ENCODE results near the gene SLC25A51.

Gene SLC25A51

GRCh38 chr9:37905131-37905505 is 1.2 kb upstream of the SLC25A51 start:
- Histone ChIP-seq H3K4me2 (ENCODE audit: low read depth, low read length, poor library complexity, severe bottlenecking) (no peak overlapping the region), H3K79me2 (ENCODE audit: insufficient read depth, low read length) (peaks cover 21% of the 10 kb centered on the region), H3K27ac (ENCODE audit: low read depth, low read length) (no peak overlapping the region), H3K4me3 (ENCODE audit: insufficient read depth, low read length, poor library complexity, severe bottlenecking) (no peak overlapping the region), H2AFZ (ENCODE audit: low read depth, low read length, severe bottlenecking) (no peak overlapping the region), H3K36me3 (ENCODE audit: low read length) (no peaks in the 10 kb centered on the region), H3K9me3 (ENCODE audit: insufficient read depth, low read length) (no peaks in the 10 kb centered on the region), H3K9me2 (replicated peaks; ENCODE audit: insufficient read depth, low read length) (no peaks in the 10 kb centered on the region), H4K20me1 (ENCODE audit: low read depth, low read length) (no peaks in the 10 kb centered on the region), H3F3A (ENCODE audit: insufficient read depth) (no peaks in the 10 kb centered on the region), H3K27me3 (ENCODE audit: low read length) (no peaks in the 10 kb centered on the region), H3K9ac (ENCODE audit: low read length) (no peak overlapping the region)
- TF ChIP-seq EZH2phosphoT487 (conservative IDR thresholded peaks at IDR 0.05; ENCODE audit: low read length) = no peak
- TF ChIP-seq, protein P1, sequence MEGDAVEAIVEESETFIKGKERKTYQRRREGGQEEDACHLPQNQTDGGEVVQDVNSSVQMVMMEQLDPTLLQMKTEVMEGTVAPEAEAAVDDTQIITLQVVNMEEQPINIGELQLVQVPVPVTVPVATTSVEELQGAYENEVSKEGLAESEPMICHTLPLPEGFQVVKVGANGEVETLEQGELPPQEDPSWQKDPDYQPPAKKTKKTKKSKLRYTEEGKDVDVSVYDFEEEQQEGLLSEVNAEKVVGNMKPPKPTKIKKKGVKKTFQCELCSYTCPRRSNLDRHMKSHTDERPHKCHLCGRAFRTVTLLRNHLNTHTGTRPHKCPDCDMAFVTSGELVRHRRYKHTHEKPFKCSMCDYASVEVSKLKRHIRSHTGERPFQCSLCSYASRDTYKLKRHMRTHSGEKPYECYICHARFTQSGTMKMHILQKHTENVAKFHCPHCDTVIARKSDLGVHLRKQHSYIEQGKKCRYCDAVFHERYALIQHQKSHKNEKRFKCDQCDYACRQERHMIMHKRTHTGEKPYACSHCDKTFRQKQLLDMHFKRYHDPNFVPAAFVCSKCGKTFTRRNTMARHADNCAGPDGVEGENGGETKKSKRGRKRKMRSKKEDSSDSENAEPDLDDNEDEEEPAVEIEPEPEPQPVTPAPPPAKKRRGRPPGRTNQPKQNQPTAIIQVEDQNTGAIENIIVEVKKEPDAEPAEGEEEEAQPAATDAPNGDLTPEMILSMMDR (IDR thresholded peaks at IDR 0.05; ENCODE audit: insufficient read depth, low read length, poor library complexity, severe bottlenecking) = no peak

- Histone ChIP-seq H4K20me1 (ENCODE audit: low read depth, low read length) (no peaks in the 10 kb centered on the region), H3F3A (ENCODE audit: insufficient read depth) (no peaks in the 10 kb centered on the region), H3K4me3 (ENCODE audit: insufficient read depth, low read length, poor library complexity, severe bottlenecking) (peak overlapping the region; percentile 86), H3K9ac (ENCODE audit: low read length) (peak overlapping the region; percentile 79), H3K79me2 (ENCODE audit: insufficient read depth, low read length) (peaks cover 21% of the 10 kb centered on the region), H2AFZ (ENCODE audit: low read depth, low read length, severe bottlenecking) (peak overlapping the region; percentile 82), H3K9me3 (ENCODE audit: insufficient read depth, low read length) (no peaks in the 10 kb centered on the region), H3K36me3 (ENCODE audit: low read length) (no peaks in the 10 kb centered on the region), H3K9me2 (replicated peaks; ENCODE audit: insufficient read depth, low read length) (no peaks in the 10 kb centered on the region), H3K27ac (ENCODE audit: low read depth, low read length) (peak overlapping the region; percentile 63), H3K4me2 (ENCODE audit: low read depth, low read length, poor library complexity, severe bottlenecking) (peak overlapping the region; percentile 85), H3K27me3 (ENCODE audit: low read length) (no peaks in the 10 kb centered on the region)
- TF ChIP-seq, protein P1 (IDR thresholded peaks at IDR 0.05; ENCODE audit: insufficient read depth, low read length, poor library complexity, severe bottlenecking) = no peak
- no peak for TF ChIP-seq EZH2phosphoT487 (conservative IDR thresholded peaks at IDR 0.05; ENCODE audit: low read length)
Observed at GRCh38 chr9:37904445-37905130, 661 bp upstream of the SLC25A51 start.

DNA sequence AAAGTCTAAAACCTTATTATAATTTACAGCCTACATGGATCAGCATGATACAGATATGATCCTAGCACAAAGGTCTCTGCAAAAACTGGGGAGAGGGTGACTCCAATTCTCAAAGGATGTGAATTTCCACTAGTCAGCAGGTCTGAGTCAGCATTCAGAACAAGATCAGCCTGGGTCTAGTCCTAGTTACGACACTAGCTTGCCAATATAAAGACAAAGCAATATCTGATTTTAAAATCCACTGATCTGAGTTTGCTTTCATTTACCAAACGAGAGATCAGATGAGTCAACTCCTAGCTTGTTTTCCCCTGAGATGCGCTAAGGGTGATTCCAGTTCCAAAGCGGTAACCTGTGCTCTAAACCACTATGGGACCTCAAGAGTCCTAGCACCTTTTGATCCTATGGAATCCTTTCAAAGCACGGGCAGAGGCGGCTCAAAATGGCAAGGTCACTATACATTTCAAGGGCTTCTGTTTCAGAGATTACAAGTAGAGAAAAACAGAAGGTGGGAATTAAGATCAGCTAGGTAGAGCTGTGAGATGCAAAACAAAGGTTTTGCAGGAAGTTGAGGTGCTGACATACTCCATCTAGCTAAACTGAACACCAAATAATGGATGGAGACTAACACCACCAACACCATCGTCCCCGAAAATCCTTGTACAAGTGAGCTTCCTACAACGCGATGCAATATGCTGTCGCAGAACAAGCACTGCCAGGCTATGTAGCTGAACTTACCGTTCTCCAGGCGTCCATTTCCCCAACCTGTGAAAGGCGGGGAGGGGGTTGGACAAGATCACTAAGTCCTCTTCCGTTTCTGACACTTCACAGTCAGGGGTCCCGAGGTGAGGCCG is 906 bp downstream of the SLC25A51 start:
- Histone ChIP-seq H3F3A (ENCODE audit: insufficient read depth) (no peaks in the 10 kb centered on the region), H3K36me3 (ENCODE audit: low read length) (no peaks in the 10 kb centered on the region; the same call in 1 of the 2 replicates), H2AFZ (ENCODE audit: low read depth, low read length, severe bottlenecking) (peak overlapping the region; percentile 80), H3K9me2 (replicated peaks; ENCODE audit: insufficient read depth, low read length) (no peaks in the 10 kb centered on the region), H3K9me3 (ENCODE audit: insufficient read depth, low read length) (no peaks in the 10 kb centered on the region), H3K79me2 (ENCODE audit: insufficient read depth, low read length) (peaks cover 21% of the 10 kb centered on the region), H3K27me3 (ENCODE audit: low read length) (no peaks in the 10 kb centered on the region), H3K4me3 (ENCODE audit: insufficient read depth, low read length, poor library complexity, severe bottlenecking) (peak overlapping the region; percentile 86), H3K4me2 (ENCODE audit: low read depth, low read length, poor library complexity, severe bottlenecking) (peak overlapping the region; percentile 85), H3K9ac (ENCODE audit: low read length) (peak overlapping the region; percentile 79), H3K27ac (ENCODE audit: low read depth, low read length) (peak overlapping the region; percentile 63), H4K20me1 (ENCODE audit: low read depth, low read length) (no peaks in the 10 kb centered on the region)
- TF ChIP-seq EZH2phosphoT487 (conservative IDR thresholded peaks at IDR 0.05; ENCODE audit: low read length) = no peak

All from SU-DHL-6 (cell line).